Esophagus squamous epithelium (tissue), 4 donors: ENCODE measurements around the gene FOXL1.

Experiments used
- CTCF ChIP-seq, 6 experiments: fragments of 450-650 bp in 4 of 6; fragments of 200-600 bp in 2 of 6; sonication (generic) in 2 of 6; IDR thresholded peaks; one replicate each; pipeline ENCODE4 v1.5.1; 2016 to 2019; ENCODE audit warnings: antibody characterized with exemption in 6 of 6, mild to moderate bottlenecking in 4 of 6, moderate library complexity in 4 of 6
- POLR2A ChIP-seq, 4 donors: fragments of 450-650 bp; IDR thresholded peaks; one replicate each; pipeline ENCODE4 v1.6.1; 2017; ENCODE audit warnings: antibody characterized with exemption in 4 of 4, mild to moderate bottlenecking in 4 of 4, moderate library complexity in 3 of 4

DNA sequence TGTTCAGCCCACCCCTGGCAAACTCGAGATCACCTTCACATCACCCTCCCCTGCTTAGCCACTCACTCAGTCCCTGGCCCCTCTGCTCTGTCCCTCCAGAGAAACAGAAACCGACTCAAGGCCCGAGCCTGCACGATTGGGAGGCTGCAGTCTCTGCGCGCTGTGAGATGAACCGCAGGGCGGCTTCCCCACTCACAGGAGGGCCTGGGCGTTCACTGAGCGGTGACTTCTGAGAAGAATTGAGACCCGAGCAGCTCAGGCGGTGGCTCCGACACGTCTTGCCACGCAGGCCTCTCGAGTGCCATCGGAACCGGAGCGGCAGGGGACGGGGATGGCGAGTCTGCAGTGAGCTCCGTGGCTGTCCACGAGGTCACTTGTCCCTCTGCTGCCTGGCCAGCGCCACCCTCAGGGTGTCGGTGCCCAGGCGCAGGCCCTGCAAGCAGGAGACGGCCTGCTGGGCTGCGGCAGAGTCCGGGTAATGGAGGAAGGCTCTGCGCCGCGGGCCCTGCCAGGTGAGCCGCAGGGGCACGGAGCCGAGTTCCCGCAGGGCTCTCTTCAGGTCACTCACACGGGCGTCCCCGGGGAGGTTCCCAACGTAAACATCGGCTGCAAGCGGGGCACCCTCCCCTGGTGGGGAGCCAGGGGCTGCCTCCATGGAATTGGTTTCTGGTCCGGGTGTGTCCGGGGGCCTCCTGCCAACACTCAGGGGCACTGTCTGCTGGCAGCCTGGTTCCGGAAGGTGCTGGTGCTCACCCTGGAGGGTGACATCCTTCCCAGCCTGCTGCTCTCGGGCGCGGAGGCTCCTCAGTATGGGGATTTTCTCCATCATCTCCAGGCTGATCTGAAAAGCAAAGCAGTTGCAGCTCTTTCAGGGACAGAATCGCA, 46.5 kb upstream of the FOXL1 start:
- TF ChIP-seq CTCF (IDR thresholded peaks at IDR 0.05) (no peak), POLR2A (IDR thresholded peaks at IDR 0.05) (no peak)
